ENCODE measurements around the gene STX11.

- TF ChIP-seq POLR2AphosphoS5 (IDR thresholded peaks at IDR 0.05) (no peak), POLR2A (IDR thresholded peaks at IDR 0.05) (no peak), CTCF (IDR thresholded peaks at IDR 0.05) (no peak)
Observed at GRCh38 chr6:144202879-144203468, 52.7 kb downstream of the STX11 start.

Measured in gastroesophageal sphincter (tissue), 3 donors.